ENCODE data around the gene CORO2B. TPM values are rescaled to one million over a fixed set of nuclear protein-coding genes. Genes with fewer than 3 reads are reported as not detected.

Gene CORO2B, protein sequence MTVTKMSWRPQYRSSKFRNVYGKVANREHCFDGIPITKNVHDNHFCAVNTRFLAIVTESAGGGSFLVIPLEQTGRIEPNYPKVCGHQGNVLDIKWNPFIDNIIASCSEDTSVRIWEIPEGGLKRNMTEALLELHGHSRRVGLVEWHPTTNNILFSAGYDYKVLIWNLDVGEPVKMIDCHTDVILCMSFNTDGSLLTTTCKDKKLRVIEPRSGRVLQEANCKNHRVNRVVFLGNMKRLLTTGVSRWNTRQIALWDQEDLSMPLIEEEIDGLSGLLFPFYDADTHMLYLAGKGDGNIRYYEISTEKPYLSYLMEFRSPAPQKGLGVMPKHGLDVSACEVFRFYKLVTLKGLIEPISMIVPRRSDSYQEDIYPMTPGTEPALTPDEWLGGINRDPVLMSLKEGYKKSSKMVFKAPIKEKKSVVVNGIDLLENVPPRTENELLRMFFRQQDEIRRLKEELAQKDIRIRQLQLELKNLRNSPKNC
- total RNA-seq, result not detected in 2 replicates

GRCh38 chr15:68578980-68579935, at the start of gene CORO2B:
CORO2B (plus strand) TSS chr15:68578993; CDS start chr15:68579263, 270 bp downstream.
- intact Hi-C loops (cut with micrococcal nuclease), result no loop called here

- intact Hi-C loops (cut with micrococcal nuclease), result no loop called here
These were observed 47.2 kb upstream of the CORO2B start for GRCh38 chr15:68531387-68532179.

DNA sequence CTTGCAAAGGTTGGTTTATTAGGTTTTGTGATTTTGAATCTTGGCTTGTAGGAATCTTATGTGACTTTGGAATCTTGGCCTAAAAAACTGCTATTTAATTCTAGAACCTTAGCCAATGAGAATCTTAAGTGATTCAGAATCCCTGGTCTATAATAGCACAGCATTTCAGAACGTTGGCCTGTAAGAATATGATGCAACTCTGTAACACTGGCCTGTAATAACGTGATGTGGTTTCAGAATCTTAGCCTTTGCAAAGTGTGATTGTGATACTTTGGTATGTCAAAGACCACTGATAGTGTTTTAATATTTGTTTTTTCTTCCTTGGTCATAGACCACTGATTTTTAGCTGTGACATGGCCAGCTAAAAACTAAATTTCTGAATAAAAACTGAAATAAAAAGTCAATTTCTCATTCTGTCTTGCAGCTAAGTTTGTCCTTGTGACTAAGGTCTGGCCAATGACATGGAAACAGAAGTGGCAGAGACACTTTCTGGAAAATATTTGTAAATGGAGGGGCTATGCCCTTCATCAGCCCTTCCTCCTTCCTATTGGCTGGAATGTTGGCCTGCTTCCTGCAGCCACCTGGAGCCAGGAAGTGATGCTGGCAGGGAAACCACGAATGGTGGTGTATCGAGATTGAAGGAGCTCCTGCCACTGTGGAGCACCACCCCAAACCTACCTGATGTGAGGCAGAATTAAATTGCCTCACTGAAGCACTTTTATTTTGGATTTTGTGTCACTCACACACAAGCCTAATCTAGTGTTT, 42.3 kb upstream of the CORO2B start:
- intact Hi-C loops (cut with micrococcal nuclease), result no loop called here

DNA sequence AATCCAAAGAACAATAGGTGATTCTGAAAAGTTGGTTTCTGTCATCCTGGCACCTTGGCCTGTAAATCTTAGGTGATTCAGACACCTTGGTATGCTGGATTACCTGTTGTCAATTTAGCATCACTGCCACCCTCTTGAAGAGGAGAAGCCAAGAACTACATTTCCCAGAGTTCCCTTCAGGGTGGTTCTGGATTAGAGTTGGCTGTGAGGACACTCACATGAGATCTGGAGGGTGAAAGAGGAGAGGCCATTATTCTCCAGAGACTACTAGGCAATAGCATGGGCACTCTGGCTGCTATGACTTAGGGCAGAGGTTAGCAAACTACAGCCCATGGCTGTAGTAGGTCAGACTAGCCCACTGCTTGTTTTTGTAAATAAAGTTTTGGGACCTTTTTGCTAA, 41.7 kb upstream of the CORO2B start:
- intact Hi-C loops (cut with micrococcal nuclease), result no loop called here

DNA sequence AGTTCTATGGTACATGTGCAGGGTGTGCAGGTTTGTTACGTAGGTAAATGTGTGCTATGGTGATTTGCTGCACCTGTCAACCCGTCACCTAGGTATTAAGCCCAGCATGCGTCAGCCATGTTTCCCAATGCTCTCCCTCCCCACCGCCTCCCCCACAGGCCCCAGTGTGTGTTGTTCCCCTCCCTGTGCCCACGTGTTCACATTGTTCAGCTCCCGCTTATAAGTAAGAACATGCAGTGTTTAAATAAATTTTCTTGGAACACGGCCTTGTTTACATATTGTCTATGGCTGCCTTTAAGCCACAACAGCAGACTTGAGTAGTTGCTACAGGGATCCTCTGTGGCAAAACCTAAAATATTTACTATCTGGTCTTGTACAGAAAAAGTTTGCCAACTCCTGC, 41.3 kb upstream of the CORO2B start:
- intact Hi-C loops (cut with micrococcal nuclease), result no loop called here

DNA sequence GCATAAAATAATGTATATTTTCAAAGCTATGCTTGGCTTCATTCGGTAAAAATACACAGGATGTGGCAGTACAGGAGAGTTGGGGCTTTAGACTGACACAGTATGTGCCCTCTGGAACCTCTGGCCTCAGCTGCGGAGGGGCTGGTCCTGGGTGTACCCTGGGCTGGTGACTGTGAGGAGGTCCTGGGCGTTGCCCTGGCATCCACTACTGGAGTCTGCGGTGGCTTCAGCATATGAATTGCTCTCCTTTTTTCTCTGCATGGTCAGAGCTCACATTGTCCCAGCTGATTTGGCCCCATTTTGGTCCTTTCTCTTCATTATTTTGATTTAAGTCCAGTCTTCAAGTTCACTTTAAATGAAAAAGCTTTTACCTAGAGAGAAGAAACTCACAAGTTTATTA, 40.5 kb upstream of the CORO2B start:
- intact Hi-C loops (cut with micrococcal nuclease), result no loop called here

- intact Hi-C loops (cut with micrococcal nuclease), result no loop called here
These were observed 37.0 kb upstream of the CORO2B start for GRCh38 chr15:68541743-68542142.

DNA sequence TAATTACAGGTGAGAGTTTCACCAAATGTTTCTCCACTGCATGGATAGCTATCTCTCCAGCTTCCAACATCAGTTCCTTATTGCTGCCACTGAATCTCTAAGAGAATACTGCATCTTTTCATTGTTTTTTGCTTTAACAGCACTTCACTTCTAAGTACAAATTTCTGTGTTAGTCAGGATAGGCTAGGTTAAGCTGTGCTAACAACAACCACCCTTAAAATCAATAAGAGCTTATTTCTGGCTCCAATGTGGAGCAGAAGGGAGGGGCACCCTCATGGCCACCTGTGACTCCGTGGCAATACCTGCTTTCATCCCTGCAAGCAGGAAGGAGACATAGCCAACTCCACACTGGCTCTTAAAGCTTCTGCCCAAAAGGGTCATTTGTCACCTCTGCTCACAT, 36.4 kb upstream of the CORO2B start:
- intact Hi-C loops (cut with micrococcal nuclease), result no loop called here

DNA sequence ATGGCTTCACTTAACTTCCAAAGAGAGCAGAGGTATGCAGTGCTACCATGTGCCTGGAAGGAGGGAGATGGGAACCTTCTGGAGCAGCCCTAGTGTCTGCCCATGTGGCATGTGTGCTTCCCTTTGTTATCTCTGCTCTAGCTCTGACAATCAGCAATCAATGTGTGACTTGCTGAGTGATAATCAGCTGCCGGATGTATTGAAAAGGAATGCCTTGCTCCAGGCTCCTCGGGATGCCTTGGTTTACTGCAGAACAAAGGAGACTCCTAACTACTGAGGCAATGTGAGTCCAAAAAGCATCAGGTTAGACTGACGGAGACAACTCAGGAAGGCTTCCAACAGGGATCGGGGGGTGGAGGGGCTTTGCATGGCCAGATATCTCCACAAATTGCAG, 36.0 kb upstream of the CORO2B start:
- intact Hi-C loops (cut with micrococcal nuclease), result no loop called here

DNA sequence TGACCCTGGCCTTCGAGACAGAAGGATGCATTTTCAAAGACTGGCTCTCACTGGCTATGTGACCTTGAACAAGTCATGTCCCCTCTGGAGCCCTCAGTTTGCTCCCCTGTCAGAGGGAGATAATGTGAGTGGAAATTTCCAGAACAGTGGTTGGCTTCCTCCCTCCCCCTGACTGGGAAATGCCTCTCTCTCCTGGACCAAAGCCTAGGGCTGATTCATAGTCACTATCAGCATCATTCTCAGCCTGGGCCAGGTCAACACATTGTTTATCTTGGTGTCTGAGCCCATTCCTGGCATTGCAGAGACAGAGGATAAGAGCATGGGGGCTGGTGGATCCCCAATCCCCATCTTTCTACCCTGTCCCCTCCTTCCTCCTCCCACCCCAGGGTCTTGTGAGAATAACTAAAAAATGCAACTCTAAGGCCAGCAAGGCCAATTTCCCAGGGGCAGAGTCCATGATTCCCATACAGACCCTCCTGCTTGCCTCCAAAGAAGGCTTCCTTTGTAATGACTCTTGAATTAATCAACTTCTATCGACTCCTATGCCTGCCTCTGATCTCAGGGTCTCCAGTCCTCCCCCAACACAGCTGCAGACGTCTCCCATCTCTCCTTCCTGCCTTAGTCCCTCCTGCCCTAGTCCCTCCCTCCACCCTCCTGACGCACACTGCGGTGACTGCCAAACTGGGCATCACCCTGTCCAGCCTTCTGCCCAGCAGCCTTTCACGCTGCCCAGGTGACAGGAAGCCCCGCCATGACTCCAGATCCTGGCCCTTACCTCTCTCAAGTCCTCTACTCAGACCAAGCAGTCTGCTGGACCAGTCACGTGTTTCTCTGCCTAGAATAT, 35.4 kb upstream of the CORO2B start:
- intact Hi-C loops (cut with micrococcal nuclease), result no loop called here

DNA sequence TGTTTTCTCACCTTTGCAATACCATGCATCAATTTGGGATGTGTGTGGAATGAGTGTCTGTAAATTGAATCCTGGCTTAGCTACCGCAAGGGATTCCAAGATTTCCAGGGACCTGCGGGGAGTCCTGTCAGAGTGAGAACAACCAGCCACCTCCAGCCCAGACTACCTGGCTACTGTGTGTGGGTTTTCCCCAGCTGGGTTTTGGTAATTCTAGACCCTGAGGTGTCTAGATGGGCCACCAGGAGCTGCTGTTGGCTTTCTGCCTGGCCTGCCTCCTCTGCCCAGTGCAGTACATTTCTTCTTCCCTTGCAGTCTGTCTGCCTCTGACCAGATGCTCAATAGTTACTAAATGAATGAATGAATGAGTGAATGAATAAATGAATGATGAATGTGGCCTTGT, 32.5 kb upstream of the CORO2B start:
- intact Hi-C loops (cut with micrococcal nuclease), result no loop called here

DNA sequence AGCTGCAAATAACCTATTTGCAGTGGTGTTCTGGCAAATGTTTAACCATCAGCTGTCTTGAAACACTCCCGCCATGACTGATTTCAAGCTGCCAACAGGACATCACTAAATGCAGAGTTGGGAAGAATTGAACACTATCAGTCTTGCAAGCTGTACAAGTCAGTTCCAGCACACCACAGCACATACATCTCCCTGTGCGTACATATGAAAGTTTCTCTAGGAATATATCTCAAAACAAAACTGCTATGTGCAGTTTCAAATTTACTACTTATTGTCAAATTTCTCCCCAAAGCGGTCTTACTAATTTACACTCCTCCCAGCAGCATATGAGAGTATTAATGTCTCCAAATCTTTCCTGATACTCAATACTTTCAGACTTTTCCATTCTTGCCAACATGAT, 30.4 kb upstream of the CORO2B start:
- intact Hi-C loops (cut with micrococcal nuclease), result no loop called here

DNA sequence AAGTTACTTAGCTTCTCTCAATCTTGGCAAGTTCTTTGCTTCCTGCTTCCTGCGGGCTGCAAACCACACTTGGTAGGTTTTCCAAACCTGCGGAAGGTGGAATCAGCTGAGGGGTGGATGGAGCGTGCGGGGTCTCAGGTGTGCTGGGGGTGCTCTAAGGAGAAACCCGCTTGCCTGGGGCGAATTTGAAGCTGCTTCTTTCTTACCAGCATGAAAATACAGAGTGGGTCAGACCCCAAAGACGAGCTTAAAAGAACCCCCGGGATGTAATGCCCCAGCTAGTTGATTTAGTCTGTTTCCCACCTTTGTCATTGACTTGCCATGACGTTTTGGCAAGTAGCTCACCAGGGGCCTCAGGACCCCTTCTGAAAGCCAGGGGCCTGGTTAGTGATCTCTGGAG, 28.8 kb upstream of the CORO2B start:
- intact Hi-C loops (cut with micrococcal nuclease), result loop anchor here (2.0 to 10.0 kb wide), 2 partner anchors 125 to 245 kb away; no protein-coding TSS in a partner anchor

DNA sequence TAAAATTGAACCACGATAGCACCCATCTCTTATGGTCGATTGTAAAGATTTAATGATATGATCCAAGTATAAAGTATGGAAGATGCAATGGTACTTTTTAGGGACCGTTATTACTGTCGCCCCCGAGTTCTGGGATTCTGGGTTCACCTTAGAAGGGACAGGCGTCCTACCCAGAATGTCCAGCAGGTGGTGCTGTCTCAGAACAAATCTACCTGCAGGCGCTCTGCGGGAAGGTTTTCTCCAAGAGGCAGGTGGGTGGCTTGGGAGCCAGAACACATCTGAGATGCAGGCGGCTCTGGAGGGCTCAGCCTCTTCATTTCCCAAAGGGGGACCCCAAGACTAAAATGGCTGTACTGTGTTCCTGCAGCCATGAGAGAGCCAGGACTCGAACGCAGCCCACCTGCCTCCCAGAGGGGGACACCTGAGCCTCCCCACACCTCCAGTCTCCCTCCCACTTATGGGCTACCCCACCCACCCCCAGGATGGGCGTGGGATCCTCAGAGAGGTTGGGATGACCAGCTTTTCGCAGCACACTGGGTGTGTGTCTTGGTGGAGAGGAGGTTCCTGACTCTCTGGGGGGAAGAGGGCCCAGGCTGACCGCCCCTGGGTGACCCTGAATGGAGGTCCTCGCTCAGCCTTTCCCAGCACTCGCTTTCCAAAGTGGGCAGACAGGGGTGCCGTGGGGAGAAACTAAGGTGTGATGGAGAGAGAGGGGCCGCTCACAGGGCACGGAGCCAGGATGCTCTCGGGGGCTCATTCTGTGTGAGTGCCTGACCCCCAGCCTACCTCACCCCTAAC, 28.1 kb upstream of the CORO2B start:
- intact Hi-C loops (cut with micrococcal nuclease), result loop anchor here (2.0 to 10.0 kb wide), 2 partner anchors 124 to 246 kb away; no protein-coding TSS in a partner anchor

DNA sequence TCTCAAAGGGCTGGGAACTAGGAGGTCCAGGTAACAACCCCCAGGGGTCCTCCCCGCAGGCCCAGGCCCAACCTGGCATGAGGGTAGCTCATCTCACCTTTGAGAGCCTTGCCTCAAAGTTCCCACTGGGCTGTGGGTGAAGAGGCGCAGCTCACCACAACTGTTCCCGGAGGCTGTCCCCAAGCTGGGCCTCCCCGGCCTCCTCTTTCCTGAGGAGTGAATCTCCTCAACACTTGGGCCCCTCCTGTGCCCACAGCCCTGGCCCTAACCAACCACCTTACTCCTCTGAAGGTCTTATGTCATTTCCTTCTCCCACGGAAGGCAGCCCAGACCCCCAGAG, 27.5 kb upstream of the CORO2B start:
- intact Hi-C loops (cut with micrococcal nuclease), result loop anchor here (2.0 to 10.0 kb wide), 2 partner anchors 124 to 246 kb away; no protein-coding TSS in a partner anchor

GRCh38 chr15:68552344-68552743, 26.4 kb upstream of the CORO2B start:
- intact Hi-C loops (cut with micrococcal nuclease), result loop anchor here (10.0 kb wide), 1 partner anchor 248 kb away; no protein-coding TSS in a partner anchor

GRCh38 chr15:68552773-68553172, 26.0 kb upstream of the CORO2B start:
- intact Hi-C loops (cut with micrococcal nuclease), result loop anchor here (10.0 kb wide), 1 partner anchor 248 kb away; no protein-coding TSS in a partner anchor

DNA sequence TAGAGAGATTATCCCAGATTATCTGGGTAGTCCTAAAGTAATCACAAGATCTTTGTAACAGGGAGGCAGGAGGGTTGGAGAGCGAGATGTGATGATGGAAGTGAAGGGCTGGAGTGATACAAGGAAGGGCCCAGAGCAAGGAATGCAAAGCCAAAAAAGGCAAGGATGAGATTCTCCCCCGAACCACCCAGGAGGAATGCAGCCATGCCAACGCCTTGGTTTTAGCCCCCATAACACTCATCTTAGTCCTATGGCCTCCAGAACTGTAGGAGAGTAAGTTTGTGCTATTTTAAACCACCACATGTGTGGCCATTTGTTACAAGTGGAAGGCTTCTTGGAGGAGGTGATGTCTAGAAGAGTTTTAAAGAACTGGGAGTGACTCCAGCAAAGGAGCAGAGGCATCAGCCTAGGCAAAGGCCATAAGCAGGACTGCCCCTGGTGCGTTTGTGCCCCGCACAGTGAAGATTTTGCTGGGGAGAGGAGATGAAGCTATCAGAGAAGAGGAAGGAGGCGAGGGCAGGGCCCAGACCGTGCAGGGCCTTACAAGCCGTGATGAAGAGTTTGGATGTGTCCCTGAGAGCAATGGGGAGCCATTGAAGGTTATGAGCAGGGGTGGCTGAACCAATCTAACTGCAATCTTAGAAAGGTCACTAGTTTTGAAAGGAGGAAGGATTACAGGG, 25.3 kb upstream of the CORO2B start:
- intact Hi-C loops (cut with micrococcal nuclease), result loop anchor here (10.0 kb wide), 1 partner anchor 249 kb away; no protein-coding TSS in a partner anchor
